ENCODE data around the gene MAPK11. TPM values are rescaled to one million over a fixed set of nuclear protein-coding genes. Genes with fewer than 3 reads are reported as not detected.

The MAPK11 gene
- total RNA-seq, 1 donor from 2014 or later, result 131 TPM

GRCh38 chr22:50226063-50226874 lies 43.9 kb downstream of the MAPK11 start:
- H3K27me3 Mint-ChIP-seq (ENCODE audit: unreplicated experiment), result peaks cover 9% of the 10 kb centered on the region
- H3K27ac Mint-ChIP-seq (ENCODE audit: unreplicated experiment), result no peak overlapping the region
- no peaks in the 10 kb centered on the region for H3K36me3 Mint-ChIP-seq (ENCODE audit: unreplicated experiment)
- TF ChIP-seq CTCF (IDR thresholded peaks at IDR 0.05; ENCODE audit: partially characterized antibody, unreplicated experiment), result no peak
- peaks cover 13% of the 10 kb centered on the region for H3K9me3 Mint-ChIP-seq (ENCODE audit: unreplicated experiment)
- H3K4me3 Mint-ChIP-seq (ENCODE audit: unreplicated experiment), result no peak overlapping the region
- DNase-seq, result peak; percentile 11
- peaks cover 1% of the 10 kb centered on the region for H3K4me1 Mint-ChIP-seq (ENCODE audit: low read depth, unreplicated experiment)

GRCh38 chr22:50225200-50225969 lies 44.8 kb downstream of the MAPK11 start:
- peak; percentile 30 for DNase-seq
- Mint-ChIP-seq H3K36me3 (ENCODE audit: unreplicated experiment) (no peaks in the 10 kb centered on the region), H3K9me3 (ENCODE audit: unreplicated experiment) (peaks cover 15% of the 10 kb centered on the region), H3K4me3 (ENCODE audit: unreplicated experiment) (no peak overlapping the region), H3K27me3 (ENCODE audit: unreplicated experiment) (peaks cover 11% of the 10 kb centered on the region), H3K27ac (ENCODE audit: unreplicated experiment) (no peak overlapping the region), H3K4me1 (ENCODE audit: low read depth, unreplicated experiment) (peaks cover 1% of the 10 kb centered on the region)
- TF ChIP-seq CTCF (IDR thresholded peaks at IDR 0.05; ENCODE audit: partially characterized antibody, unreplicated experiment), result no peak

GRCh38 chr22:50224071-50224470 lies 46.1 kb downstream of the MAPK11 start:
- Mint-ChIP-seq H3K27ac (ENCODE audit: unreplicated experiment) (no peak overlapping the region), H3K36me3 (ENCODE audit: unreplicated experiment) (no peaks in the 10 kb centered on the region), H3K4me1 (ENCODE audit: low read depth, unreplicated experiment) (peaks cover 1% of the 10 kb centered on the region), H3K9me3 (ENCODE audit: unreplicated experiment) (peaks cover 15% of the 10 kb centered on the region), H3K4me3 (ENCODE audit: unreplicated experiment) (no peak overlapping the region), H3K27me3 (ENCODE audit: unreplicated experiment) (peaks cover 11% of the 10 kb centered on the region)
- peak; percentile 28 for DNase-seq
- TF ChIP-seq CTCF (IDR thresholded peaks at IDR 0.05; ENCODE audit: partially characterized antibody, unreplicated experiment), result no peak

- no peak overlapping the region for H3K4me3 Mint-ChIP-seq (ENCODE audit: unreplicated experiment)
- H3K27ac Mint-ChIP-seq (ENCODE audit: unreplicated experiment), result no peak overlapping the region
- TF ChIP-seq CTCF (IDR thresholded peaks at IDR 0.05; ENCODE audit: partially characterized antibody, unreplicated experiment), result no peak
- H3K27me3 Mint-ChIP-seq (ENCODE audit: unreplicated experiment), result peaks cover 11% of the 10 kb centered on the region
- DNase-seq, result no peak
- peaks cover 15% of the 10 kb centered on the region for H3K9me3 Mint-ChIP-seq (ENCODE audit: unreplicated experiment)
- H3K4me1 Mint-ChIP-seq (ENCODE audit: low read depth, unreplicated experiment), result no peaks in the 10 kb centered on the region
- no peaks in the 10 kb centered on the region for H3K36me3 Mint-ChIP-seq (ENCODE audit: unreplicated experiment)
Observed at GRCh38 chr22:50222508-50222907, 47.7 kb downstream of the MAPK11 start.

Data from glutamatergic neuron (in vitro differentiated cells).